Keratinocyte (primary cell): Measurements from ENCODE around the gene PSG4.
"Not testable (repeated sequence)": the region's sequence is repeated elsewhere in the genome, so short reads cannot be mapped to it uniquely, and the experiment has no call there.

Source experiments
- CTCF ChIP-seq, 3 experiments: IDR thresholded peaks in 1 of 3; conservative IDR thresholded peaks in 1 of 3; optimal IDR thresholded peaks in 1 of 3; 2 replicates in 2 of 3; 3 replicates in 1 of 3; pipeline versions ENCODE3 to v1.5.1; 2011; ENCODE audit warnings: low read length in 3 of 3, mild to moderate bottlenecking in 3 of 3, moderate library complexity in 2 of 3, control low read depth in 1 of 3, inconsistent platforms in 1 of 3; ENCODE audit not compliant: insufficient read depth in 2 of 3; ENCODE audit errors: extremely low read depth in 1 of 3
- EZH2 ChIP-seq: IDR thresholded peaks from one replicate; pipeline ENCODE4 v1.6.1; 2012; ENCODE audit warnings: inconsistent platforms, mild to moderate bottlenecking, low read length, moderate library complexity

GRCh38 chr19:43203611-43204010, 1.8 kb downstream of the PSG4 start:
- TF ChIP-seq EZH2; CTCF (optimal IDR thresholded peaks at IDR 0.05 in 1 of 3, IDR thresholded peaks at IDR 0.05 in 1 of 3, conservative IDR thresholded peaks at IDR 0.05 in 1 of 3; ENCODE audit: extremely low read depth in 1 of 3, insufficient read depth in 2 of 3, low read length in 3 of 3): not testable (repeated sequence)
